B cell (primary cell): Measurements from ENCODE around the gene CDC25A. TPM values are rescaled to one million over a fixed set of nuclear protein-coding genes. Genes with fewer than 3 reads are reported as not detected.

Experiments used
- ATAC-seq: fragments of 200-7000 bp; cut with Tn5 transposase; one replicate; pipeline ENCODE4 v1.10.0; 2021; ENCODE audit warnings: low read depth, mild to moderate bottlenecking, moderate number of reproducible peaks, moderate library complexity
- CTCF ChIA-PET: fragments of 350-600 bp; sonication (Branson Sonifier 250); formaldehyde crosslinking; loops from one replicate; lab custom pipeline; 2021; ENCODE audit warnings: antibody characterized with exemption, inconsistent platforms; lab: Charles Lee
- POLR2A ChIA-PET: fragments of 350-600 bp; sonication (Branson Sonifier 250); formaldehyde crosslinking; loops from one replicate; lab custom pipeline; 2021; ENCODE audit warnings: antibody characterized with exemption; lab: Charles Lee
- DNase-seq: peaks from one replicate; pipeline ENCODE4 v3.0.0; 2013
- H2AFZ ChIP-seq: 2 replicates; pipeline ENCODE4 v1.6.1; 2012; ENCODE audit warnings: mild to moderate bottlenecking, low read depth, low read length; ENCODE audit not compliant: insufficient read depth, poor library complexity, severe bottlenecking
- H3K27ac ChIP-seq, 2 donors: 1 replicate in 1 of 2; 2 replicates in 1 of 2; pipeline ENCODE4 v1.5.1; 2012 to 2013; ENCODE audit warnings: low read length in 2 of 2, mild to moderate bottlenecking in 2 of 2, moderate library complexity in 1 of 2
- H3K27me3 ChIP-seq, 4 experiments: fragments of 200-600 bp in 1 of 4; sonication (generic) in 1 of 4; replicated peaks in 1 of 4; 1 replicate in 2 of 4; 2 replicates in 2 of 4; pipeline versions ENCODE4 v1.6.1 to v1.7.0; 2013 to 2016; ENCODE audit warnings: low read length in 3 of 4, mild to moderate bottlenecking in 2 of 4, mixed read lengths in 1 of 4, moderate library complexity in 1 of 4; ENCODE audit not compliant: insufficient read depth in 4 of 4, control insufficient read depth in 3 of 4; ENCODE audit errors: control extremely low read depth in 1 of 4
- H3K36me3 ChIP-seq, 2 experiments: replicated peaks in 1 of 2; 1 replicate in 1 of 2; 2 replicates in 1 of 2; pipeline versions ENCODE4 v1.6.1 to v1.7.1; 2013; ENCODE audit warnings: low read length in 1 of 2; ENCODE audit not compliant: insufficient read depth in 2 of 2, control insufficient read depth in 1 of 2; ENCODE audit errors: control extremely low read depth in 1 of 2, extremely low read depth in 1 of 2
- H3K4me1 ChIP-seq, 2 donors: fragments of 200-600 bp in 1 of 2; sonication (generic) in 1 of 2; 1 replicate in 1 of 2; 2 replicates in 1 of 2; pipeline versions ENCODE4 v1.5.1 to v1.6.1; 2013 to 2017; ENCODE audit warnings: low read length in 2 of 2; ENCODE audit not compliant: control insufficient read depth in 2 of 2, insufficient read depth in 2 of 2
- H3K4me2 ChIP-seq: replicated peaks from 2 replicates; pipeline ENCODE3; 2012; ENCODE audit warnings: mild to moderate bottlenecking, low read depth, low read length; ENCODE audit not compliant: poor library complexity, severe bottlenecking
- H3K4me3 ChIP-seq, 5 experiments: fragments of 200-600 bp in 1 of 5; sonication (generic) in 1 of 5; 1 replicate in 3 of 5; 2 replicates in 2 of 5; pipeline versions ENCODE4 v1.5.1 to v1.7.0; 2011 to 2016; ENCODE audit warnings: low read length in 4 of 5, mild to moderate bottlenecking in 4 of 5, low read depth in 2 of 5, control low read depth in 1 of 5, moderate library complexity in 1 of 5; ENCODE audit not compliant: insufficient read depth in 1 of 5; ENCODE audit errors: control extremely low read depth in 1 of 5, extremely low read depth in 1 of 5
- H3K79me2 ChIP-seq: fragments of 200-600 bp; sonication (generic); one replicate; pipeline ENCODE4 v1.6.0; 2016; ENCODE audit warnings: low read length; ENCODE audit not compliant: control insufficient read depth, insufficient read depth
- H3K9ac ChIP-seq: fragments of 200-600 bp; sonication (generic); 2 replicates; pipeline ENCODE4 v1.6.1; 2017; ENCODE audit warnings: mild to moderate bottlenecking, low read length, moderate library complexity
- H3K9me3 ChIP-seq, 3 donors: one replicate each; pipeline versions ENCODE4 v1.6.1 to v1.7.1; 2013; ENCODE audit warnings: low read length in 2 of 3; ENCODE audit not compliant: control insufficient read depth in 2 of 3, insufficient read depth in 1 of 3; ENCODE audit errors: control extremely low read depth in 1 of 3
- H4K20me1 ChIP-seq: 2 replicates; pipeline ENCODE4 v1.6.0; 2012; ENCODE audit warnings: mild to moderate bottlenecking, low read length; ENCODE audit not compliant: insufficient read depth, control insufficient read depth, poor library complexity, severe bottlenecking
- H3K27ac Mint-ChIP-seq: one replicate; pipeline ENCODE4 v1.8.0; 2021; ENCODE audit warnings: mixed read lengths
- H3K27me3 Mint-ChIP-seq: one replicate; pipeline ENCODE4 v1.8.0; 2021; ENCODE audit warnings: mixed read lengths
- H3K4me1 Mint-ChIP-seq: one replicate; pipeline ENCODE4 v1.8.0; 2021; ENCODE audit warnings: mixed read lengths
- H3K4me3 Mint-ChIP-seq: one replicate; pipeline ENCODE4 v1.8.0; 2021; ENCODE audit warnings: mixed read lengths
- H3K9me3 Mint-ChIP-seq: one replicate; pipeline ENCODE4 v1.8.0; 2022; ENCODE audit warnings: mixed read lengths; ENCODE audit not compliant: insufficient read depth
- EZH2 ChIP-seq: IDR thresholded peaks from 2 replicates; pipeline ENCODE4 v1.6.1; 2012; ENCODE audit warnings: borderline replicate concordance, low read depth, mild to moderate bottlenecking, moderate library complexity, low read length; ENCODE audit not compliant: insufficient read depth, poor library complexity, severe bottlenecking
- WGBS: methylation state at CpG from one replicate; pipeline ENCODE4 v1.1.5; 2013; ENCODE audit warnings: missing lambda C conversion rate; ENCODE audit not compliant: insufficient coverage; 5-methylcytosine and 5-hydroxymethylcytosine counted together
- intact Hi-C: fragments of 100-400 bp; cut with micrococcal nuclease; formaldehyde crosslinking; loops from one replicate; pipeline ENCODE4 v1.10.0; 2022
- polyA plus RNA-seq: library from polyadenylated mRNA; depleted of rRNA; stranded (reverse); fragments of >200 nt; gene quantifications from 2 replicates; pipeline ENCODE4 v1.2.3, GENCODE V29; 2012
- total RNA-seq, 2 donors: library from RNA; stranded (reverse); fragments of 120-200 nt in 1 of 2; gene quantifications; 1 replicate in 1 of 2; 2 replicates in 1 of 2; pipeline versions ENCODE4 v1.2.3 to v1.2.4, GENCODE V29; 2013 to 2022
- TF ChIP-seq, protein P1 (sequence below): fragments of 200-600 bp; IDR thresholded peaks from one replicate; pipeline ENCODE4 v1.8.0; 2022; ENCODE audit warnings: antibody characterized with exemption, mild to moderate bottlenecking

Gene CDC25A
- total and polyA plus RNA-seq, 2 donors (not counting 1 experiment from before 2014, with no cell fraction given) = 0.07 to 0.27 TPM

GRCh38 chr3:48137425-48137999 lies 50.7 kb downstream of the CDC25A start:
- no peaks in the 10 kb centered on the region for H3K27me3 Mint-ChIP-seq
- intact Hi-C loops = no loop called here
- H4K20me1 ChIP-seq = no peaks in the 10 kb centered on the region
- no peaks in the 10 kb centered on the region for H3K27me3 ChIP-seq
- peaks cover 2% of the 10 kb centered on the region for H3K4me1 Mint-ChIP-seq
- no peaks in the 10 kb centered on the region for H3K79me2 ChIP-seq
- no peak overlapping the region for H3K4me3 ChIP-seq
- no peaks in the 10 kb centered on the region for H3K36me3 ChIP-seq
- ATAC-seq (no peak), DNase-seq (no peak)
- no peak for TF ChIP-seq EZH2
- TF ChIP-seq, protein P1, sequence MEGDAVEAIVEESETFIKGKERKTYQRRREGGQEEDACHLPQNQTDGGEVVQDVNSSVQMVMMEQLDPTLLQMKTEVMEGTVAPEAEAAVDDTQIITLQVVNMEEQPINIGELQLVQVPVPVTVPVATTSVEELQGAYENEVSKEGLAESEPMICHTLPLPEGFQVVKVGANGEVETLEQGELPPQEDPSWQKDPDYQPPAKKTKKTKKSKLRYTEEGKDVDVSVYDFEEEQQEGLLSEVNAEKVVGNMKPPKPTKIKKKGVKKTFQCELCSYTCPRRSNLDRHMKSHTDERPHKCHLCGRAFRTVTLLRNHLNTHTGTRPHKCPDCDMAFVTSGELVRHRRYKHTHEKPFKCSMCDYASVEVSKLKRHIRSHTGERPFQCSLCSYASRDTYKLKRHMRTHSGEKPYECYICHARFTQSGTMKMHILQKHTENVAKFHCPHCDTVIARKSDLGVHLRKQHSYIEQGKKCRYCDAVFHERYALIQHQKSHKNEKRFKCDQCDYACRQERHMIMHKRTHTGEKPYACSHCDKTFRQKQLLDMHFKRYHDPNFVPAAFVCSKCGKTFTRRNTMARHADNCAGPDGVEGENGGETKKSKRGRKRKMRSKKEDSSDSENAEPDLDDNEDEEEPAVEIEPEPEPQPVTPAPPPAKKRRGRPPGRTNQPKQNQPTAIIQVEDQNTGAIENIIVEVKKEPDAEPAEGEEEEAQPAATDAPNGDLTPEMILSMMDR = no peak
- H3K9me3 ChIP-seq = no peaks in the 10 kb centered on the region
- H3K4me3 Mint-ChIP-seq = no peak overlapping the region
- H3K27ac ChIP-seq = no peak overlapping the region
- H3K4me1 ChIP-seq = no peaks in the 10 kb centered on the region
- H2AFZ ChIP-seq = no peak overlapping the region
- H3K9ac ChIP-seq = no peak overlapping the region
- H3K27ac Mint-ChIP-seq = no peak overlapping the region
- H3K4me2 ChIP-seq = no peak overlapping the region
- H3K9me3 Mint-ChIP-seq = no peaks in the 10 kb centered on the region
- CTCF ChIA-PET = no interaction called here
- POLR2A ChIA-PET = interaction anchor here (0.5 kb wide), 1 partner anchor 610 kb away, joined by 4 read pairs; no protein-coding TSS in a partner anchor
- 100% methylated on average over 3 of the region's 7 CpGs for WGBS

DNA sequence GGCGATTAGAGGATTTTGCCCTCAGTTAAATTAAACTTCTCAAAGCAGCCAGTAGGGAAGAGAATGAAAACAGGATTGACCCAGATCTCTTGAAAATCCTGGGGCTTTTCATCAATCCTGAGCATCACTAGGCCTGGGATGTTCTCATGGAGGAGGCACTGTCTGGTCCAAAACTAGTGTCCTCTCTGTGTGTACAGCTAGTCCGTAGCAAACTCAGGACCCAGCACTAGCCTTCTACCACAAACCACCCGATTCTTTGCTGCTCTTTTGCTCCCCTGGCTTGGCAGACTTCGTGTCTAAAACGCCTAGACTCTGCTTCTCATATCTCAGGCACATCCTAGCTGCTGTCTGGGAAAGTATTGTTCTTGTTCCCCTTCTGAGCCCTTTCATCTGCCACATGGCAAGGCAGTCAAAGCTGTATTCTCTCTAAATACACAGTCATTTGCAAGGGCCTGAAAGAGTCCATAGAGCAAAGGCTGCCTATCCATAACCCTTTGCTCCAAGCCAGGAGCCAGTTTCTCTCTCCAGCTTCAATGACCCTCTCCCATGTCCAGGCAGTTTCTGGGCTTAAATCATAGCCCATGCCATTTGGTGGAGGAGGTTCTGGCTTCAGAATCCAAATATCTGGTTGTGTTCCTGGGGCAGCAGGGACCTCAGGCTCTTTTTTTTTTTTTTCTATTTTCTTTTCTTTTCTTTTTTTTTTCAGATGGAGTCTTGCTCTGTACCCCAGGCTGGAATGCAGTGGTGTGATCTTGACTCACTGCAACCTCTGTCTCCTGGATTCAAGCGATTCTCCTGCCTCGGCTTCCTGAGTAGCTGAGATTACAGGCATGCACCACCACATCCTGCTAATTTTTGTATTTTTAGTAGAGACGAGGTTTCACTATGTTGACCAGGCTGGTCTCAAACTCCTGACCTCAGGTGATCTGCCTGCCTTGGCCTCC lies 52.4 kb downstream of the CDC25A start:
- DNase-seq (no peak), ATAC-seq (no peak)
- WGBS = 93% methylated on average over 4 of the region's 8 CpGs
- Histone ChIP-seq H3K4me1 (no peaks in the 10 kb centered on the region), H4K20me1 (no peaks in the 10 kb centered on the region), H3K9me3 (no peaks in the 10 kb centered on the region), H3K27ac (no peak overlapping the region), H3K27me3 (no peaks in the 10 kb centered on the region), H3K9ac (no peak overlapping the region), H3K36me3 (no peaks in the 10 kb centered on the region), H2AFZ (no peak overlapping the region), H3K4me3 (no peak overlapping the region), H3K4me2 (no peak overlapping the region), H3K79me2 (no peaks in the 10 kb centered on the region)
- peaks cover 2% of the 10 kb centered on the region for H3K4me1 Mint-ChIP-seq
- intact Hi-C loops = no loop called here
- ChIA-PET POLR2A (no interaction called here), CTCF (no interaction called here)
- no peak overlapping the region for H3K4me3 Mint-ChIP-seq
- no peak for TF ChIP-seq EZH2
- TF ChIP-seq, protein P1 = no peak
- no peak overlapping the region for H3K27ac Mint-ChIP-seq
- no peaks in the 10 kb centered on the region for H3K27me3 Mint-ChIP-seq
- H3K9me3 Mint-ChIP-seq = no peaks in the 10 kb centered on the region
